Breast epithelium (tissue), 4 donors: ENCODE results near the gene STARD8. TPM values are rescaled to one million over a fixed set of nuclear protein-coding genes. Genes with fewer than 3 reads are reported as not detected.
A peak's percentile ranks its signal among the peaks of the same experiment; 100 is the strongest.

Experiments used
- DNase-seq, 2 donors: peaks; one replicate each; pipeline ENCODE4 v3.0.0-alpha.2; 2019; ENCODE audit warnings: low spot score in 2 of 2
- H3K27ac ChIP-seq, 2 donors: fragments of 200-600 bp; sonication (generic) in 1 of 2; one replicate each; pipeline ENCODE4 v1.5.1; 2016 to 2019; ENCODE audit warnings: mild to moderate bottlenecking in 1 of 2
- H3K27me3 ChIP-seq, 2 donors: fragments of 200-600 bp; sonication (generic) in 1 of 2; one replicate each; pipeline versions ENCODE4 v1.5.1 to v1.6.0; 2017 to 2019; ENCODE audit warnings: control low read depth in 1 of 2, mild to moderate bottlenecking in 1 of 2
- H3K36me3 ChIP-seq: fragments of 200-600 bp; one replicate; pipeline ENCODE4 v1.5.1; 2019
- H3K4me1 ChIP-seq, 2 donors: fragments of 200-600 bp; sonication (generic); one replicate each; pipeline ENCODE4 v1.5.1; 2016 to 2019; ENCODE audit warnings: control low read depth in 1 of 2
- H3K4me3 ChIP-seq, 3 donors: fragments of 200-600 bp; sonication (generic); 1 replicate in 2 of 3; 2 replicates in 1 of 3; pipeline ENCODE4 v1.5.1; 2016 to 2019; ENCODE audit warnings: mild to moderate bottlenecking in 3 of 3, moderate library complexity in 2 of 3
- H3K9me3 ChIP-seq, 2 donors: fragments of 200-600 bp; sonication (generic) in 1 of 2; one replicate each; pipeline ENCODE4 v1.5.1; 2016 to 2019; ENCODE audit warnings: control low read depth in 1 of 2
- CTCF ChIP-seq, 3 donors: fragments of 450-650 bp; IDR thresholded peaks; one replicate each; pipeline ENCODE4 v1.5.1; 2016 to 2017; ENCODE audit warnings: antibody characterized with exemption in 3 of 3, mild to moderate bottlenecking in 3 of 3, moderate library complexity in 3 of 3
- POLR2A ChIP-seq: fragments of 450-650 bp; IDR thresholded peaks from one replicate; pipeline ENCODE4 v1.6.1; 2016; ENCODE audit warnings: antibody characterized with exemption, mild to moderate bottlenecking, moderate library complexity
- POLR2AphosphoS5 ChIP-seq, 3 donors: sonication (generic); formaldehyde crosslinking; IDR thresholded peaks; one replicate each; pipeline ENCODE4 v1.6.1; 2017; ENCODE audit warnings: antibody characterized with exemption in 3 of 3
- intact Hi-C: fragments of 100-400 bp; cut with DNase I; formaldehyde crosslinking; loops from one replicate; pipeline ENCODE4 v1.15.1; 2023; ENCODE audit warnings: low total_unique reads
- total RNA-seq, 3 donors: library from RNA; depleted of rRNA; stranded (reverse); fragments of >200 nt; gene quantifications; one replicate each; pipeline ENCODE4 v1.1.0, GENCODE V29; 2016

Gene STARD8
- total RNA-seq, 3 donors from 2014 or later, result 6.4 to 18.7 (median 9.2) TPM

- intact Hi-C loops, result no loop called here
- DNase-seq, result no peak
- TF ChIP-seq CTCF (IDR thresholded peaks at IDR 0.05) (no peak), POLR2AphosphoS5 (IDR thresholded peaks at IDR 0.05) (no peak), POLR2A (no peak)
- Histone ChIP-seq H3K4me1 (no peaks in the 10 kb centered on the region), H3K27ac (no peak overlapping the region), H3K36me3 (no peaks in the 10 kb centered on the region), H3K4me3 (no peak overlapping the region), H3K27me3 (peaks cover 0 to 62% of the 10 kb centered on the region in 2 donors), H3K9me3 (no peaks in the 10 kb centered on the region)
Measured at GRCh38 chrX:68691921-68692320, 44.5 kb downstream of the STARD8 start.

- H3K9me3 ChIP-seq, result no peaks in the 10 kb centered on the region
- no peak overlapping the region for H3K4me3 ChIP-seq
- no peak for TF ChIP-seq POLR2AphosphoS5 (IDR thresholded peaks at IDR 0.05)
- no peak for TF ChIP-seq CTCF (IDR thresholded peaks at IDR 0.05)
- no peak for TF ChIP-seq POLR2A
- intact Hi-C loops, result no loop called here
- no peaks in the 10 kb centered on the region for H3K4me1 ChIP-seq
- no peak overlapping the region for H3K27ac ChIP-seq
- no peaks in the 10 kb centered on the region for H3K36me3 ChIP-seq
- no peak for DNase-seq
- peaks cover 0 to 57% of the 10 kb centered on the region in 2 donors for H3K27me3 ChIP-seq
Measured at GRCh38 chrX:68692651-68693050, 45.2 kb downstream of the STARD8 start.

- Histone ChIP-seq H3K4me1 (no peaks in the 10 kb centered on the region), H3K4me3 (peak overlapping the region; percentile 58 to 73 (median 60)), H3K36me3 (no peaks in the 10 kb centered on the region), H3K9me3 (no peaks in the 10 kb centered on the region), H3K27ac (peak overlapping the region; percentile 21 to 81), H3K27me3 (peaks cover 0 to 62% of the 10 kb centered on the region in 2 donors)
- TF ChIP-seq POLR2A (no peak), CTCF (IDR thresholded peaks at IDR 0.05) (no peak), POLR2AphosphoS5 (IDR thresholded peaks at IDR 0.05) (no peak)
- intact Hi-C loops, result loop anchor here (1.0 kb wide), 1 partner anchor 41 kb away; no protein-coding TSS in a partner anchor
- DNase-seq, result peak in 1 of 2 donors; percentile 38
Measured at GRCh38 chrX:68693481-68694434, 46.3 kb downstream of the STARD8 start.

- Histone ChIP-seq H3K27ac (peak overlapping the region in 1 of 2 donors; percentile 25), H3K27me3 (peaks cover 0 to 66% of the 10 kb centered on the region in 2 donors), H3K36me3 (no peaks in the 10 kb centered on the region), H3K4me1 (no peaks in the 10 kb centered on the region), H3K4me3 (peak overlapping the region; percentile 58 to 73 (median 60)), H3K9me3 (no peaks in the 10 kb centered on the region)
- no peak for TF ChIP-seq CTCF (IDR thresholded peaks at IDR 0.05)
- no peak for TF ChIP-seq POLR2A
- intact Hi-C loops, result loop anchor here (1.0 kb wide), 1 partner anchor 42 kb away; no protein-coding TSS in a partner anchor
- DNase-seq, result no peak
Measured at GRCh38 chrX:68694435-68695205, 47.2 kb downstream of the STARD8 start.
